ENCODE measurements around the gene IP6K2.

Gene IP6K2

GRCh38 chr3:48711727-48712126 is 5.3 kb downstream of the IP6K2 start:
- H3K36me3 ChIP-seq (ENCODE audit: control insufficient read depth, low read length): peaks cover 80% of the 10 kb centered on the region
- peaks cover 98% of the 10 kb centered on the region for H3K79me2 ChIP-seq (ENCODE audit: control insufficient read depth, low read length)
- H3K4me2 ChIP-seq (ENCODE audit: low read length): no peak overlapping the region
- H3F3A ChIP-seq (ENCODE audit: control insufficient read depth, insufficient read depth): no peaks in the 10 kb centered on the region
- H3K4me3 ChIP-seq (ENCODE audit: low read length): no peak overlapping the region
- no peaks in the 10 kb centered on the region for H3K9me3 ChIP-seq (ENCODE audit: control insufficient read depth, insufficient read depth, low read length)
- TF ChIP-seq CTCF (IDR thresholded peaks at IDR 0.05; ENCODE audit: low read depth, low read length, poor library complexity, severe bottlenecking): no peak
- TF ChIP-seq EZH2phosphoT487 (IDR thresholded peaks at IDR 0.05; ENCODE audit: borderline replicate concordance, low read length): no peak
- H3K27ac ChIP-seq (ENCODE audit: low read depth, low read length): no peak overlapping the region
- H3K9me2 ChIP-seq (replicated peaks; ENCODE audit: control insufficient read depth, low read length): no peaks in the 10 kb centered on the region
- peaks cover 13% of the 10 kb centered on the region; the same call in 1 of the 2 replicates for H4K20me1 ChIP-seq (ENCODE audit: control insufficient read depth, insufficient read depth, low read depth, low read length)
- H3K4me1 ChIP-seq (ENCODE audit: control insufficient read depth, low read length): peaks cover 28% of the 10 kb centered on the region
- no peaks in the 10 kb centered on the region for H3K27me3 ChIP-seq (ENCODE audit: control insufficient read depth, low read length)

DNA sequence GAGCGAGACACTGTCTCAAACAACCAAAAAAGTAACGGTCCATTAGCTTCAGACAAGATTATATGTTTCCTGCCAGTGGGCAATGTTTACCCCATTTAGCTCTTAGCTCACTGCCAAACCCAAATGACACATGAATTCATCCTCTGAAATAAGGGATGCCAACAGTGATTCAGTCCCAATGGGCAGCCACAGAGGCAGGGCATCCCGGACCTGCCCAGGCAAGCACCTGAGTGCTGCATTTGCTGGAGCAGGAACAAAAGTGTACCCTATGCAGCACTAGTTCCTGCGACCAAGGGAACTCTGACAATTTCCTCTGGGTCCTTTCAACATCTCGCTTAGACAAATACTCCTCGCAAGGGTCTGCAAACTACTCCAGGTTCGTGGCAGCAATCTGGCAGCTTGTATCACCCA is 8.0 kb downstream of the IP6K2 start:
- H3K4me2 ChIP-seq (ENCODE audit: low read length): no peak overlapping the region; the same call in 1 of the 2 replicates
- peaks cover 64% of the 10 kb centered on the region for H3K36me3 ChIP-seq (ENCODE audit: control insufficient read depth, low read length)

DNA sequence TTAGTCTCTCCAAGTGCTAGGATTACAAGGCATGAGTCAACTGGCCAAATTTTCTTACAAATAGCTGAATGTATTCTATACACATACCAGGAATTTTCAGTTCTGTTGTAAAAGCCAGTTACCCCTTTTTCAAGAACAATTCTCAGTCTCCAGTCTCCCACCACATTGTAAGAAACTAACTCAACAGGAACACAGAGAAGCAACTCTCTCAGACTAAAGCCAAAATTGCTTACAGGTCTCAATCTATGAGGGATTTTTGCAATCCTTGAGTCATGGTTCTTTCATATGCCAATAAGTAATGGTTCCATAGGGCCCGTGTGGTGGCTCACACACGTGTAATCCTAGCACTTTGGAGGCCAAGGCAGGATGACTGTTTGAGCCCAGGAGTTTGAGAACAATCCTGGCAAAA is 8.5 kb downstream of the IP6K2 start:
- Histone ChIP-seq H4K20me1 (ENCODE audit: control insufficient read depth, insufficient read depth, low read depth, low read length) (peaks cover 14% of the 10 kb centered on the region; the same call in 1 of the 2 replicates), H3K4me2 (ENCODE audit: low read length) (no peak overlapping the region), H3F3A (ENCODE audit: control insufficient read depth, insufficient read depth) (no peaks in the 10 kb centered on the region), H3K4me1 (ENCODE audit: control insufficient read depth, low read length) (peaks cover 18% of the 10 kb centered on the region), H3K36me3 (ENCODE audit: control insufficient read depth, low read length) (peaks cover 58% of the 10 kb centered on the region), H3K4me3 (ENCODE audit: low read length) (no peak overlapping the region), H3K27me3 (ENCODE audit: control insufficient read depth, low read length) (no peaks in the 10 kb centered on the region), H3K9me3 (ENCODE audit: control insufficient read depth, insufficient read depth, low read length) (no peaks in the 10 kb centered on the region), H3K27ac (ENCODE audit: low read depth, low read length) (no peak overlapping the region), H3K9me2 (replicated peaks; ENCODE audit: control insufficient read depth, low read length) (no peaks in the 10 kb centered on the region), H3K79me2 (ENCODE audit: control insufficient read depth, low read length) (peaks cover 96% of the 10 kb centered on the region)
- no peak for TF ChIP-seq CTCF (IDR thresholded peaks at IDR 0.05; ENCODE audit: low read depth, low read length, poor library complexity, severe bottlenecking)
- no peak for TF ChIP-seq EZH2phosphoT487 (IDR thresholded peaks at IDR 0.05; ENCODE audit: borderline replicate concordance, low read length)

More for the DNA sequence above, 8.0 kb downstream of the IP6K2 start:
- TF ChIP-seq CTCF (IDR thresholded peaks at IDR 0.05; ENCODE audit: low read depth, low read length, poor library complexity, severe bottlenecking): no peak
- TF ChIP-seq EZH2phosphoT487 (IDR thresholded peaks at IDR 0.05; ENCODE audit: borderline replicate concordance, low read length): no peak
- H3F3A ChIP-seq (ENCODE audit: control insufficient read depth, insufficient read depth): no peaks in the 10 kb centered on the region
- no peaks in the 10 kb centered on the region for H3K9me3 ChIP-seq (ENCODE audit: control insufficient read depth, insufficient read depth, low read length)
- H3K27ac ChIP-seq (ENCODE audit: low read depth, low read length): no peak overlapping the region
- peaks cover 97% of the 10 kb centered on the region for H3K79me2 ChIP-seq (ENCODE audit: control insufficient read depth, low read length)
- peaks cover 14% of the 10 kb centered on the region; the same call in 1 of the 2 replicates for H4K20me1 ChIP-seq (ENCODE audit: control insufficient read depth, insufficient read depth, low read depth, low read length)
- H3K27me3 ChIP-seq (ENCODE audit: control insufficient read depth, low read length): no peaks in the 10 kb centered on the region
- no peaks in the 10 kb centered on the region for H3K9me2 ChIP-seq (replicated peaks; ENCODE audit: control insufficient read depth, low read length)
- no peak overlapping the region for H3K4me3 ChIP-seq (ENCODE audit: low read length)
- peaks cover 18% of the 10 kb centered on the region for H3K4me1 ChIP-seq (ENCODE audit: control insufficient read depth, low read length)
